C4-2B (cell line): ENCODE data around the gene C14orf93.

Experiments
- H3K27ac ChIP-seq: fragments of 450-650 bp; 2 replicates; pipeline ENCODE4 v1.5.1; 2017
- CTCF ChIP-seq: fragments of 450-650 bp; conservative IDR thresholded peaks from 2 replicates; pipeline ENCODE4 v1.5.1; 2017; ENCODE audit warnings: mild to moderate bottlenecking
- ZFX ChIP-seq: fragments of 450-650 bp; IDR thresholded peaks from 2 replicates; pipeline ENCODE4 v1.6.1; 2017

C14orf93 gene

GRCh38 chr14:23002592-23002991 is 7.4 kb downstream of the C14orf93 start:
- no peak for TF ChIP-seq CTCF
- no peak for TF ChIP-seq ZFX

GRCh38 chr14:23000860-23001259 is 9.1 kb downstream of the C14orf93 start:
- no peak overlapping the region for H3K27ac ChIP-seq
- TF ChIP-seq ZFX (no peak), CTCF (no peak)

More at GRCh38 chr14:23002592-23002991, 7.4 kb downstream of the C14orf93 start:
- no peak overlapping the region for H3K27ac ChIP-seq

GRCh38 chr14:22998329-22999012 is 11.5 kb downstream of the C14orf93 start:
- H3K27ac ChIP-seq = no peak overlapping the region

GRCh38 chr14:22997676-22998323 is 12.1 kb downstream of the C14orf93 start:
- no peak overlapping the region for H3K27ac ChIP-seq
- TF ChIP-seq ZFX (no peak), CTCF (no peak)

More at GRCh38 chr14:22998329-22999012, 11.5 kb downstream of the C14orf93 start:
- TF ChIP-seq CTCF (no peak), ZFX (no peak)

- H3K27ac ChIP-seq = no peak overlapping the region
- TF ChIP-seq CTCF (no peak), ZFX (no peak)
Measured at GRCh38 chr14:22996768-22997654, 12.9 kb downstream of the C14orf93 start.

GRCh38 chr14:22995889-22996625 is 13.9 kb downstream of the C14orf93 start:
- TF ChIP-seq CTCF = no peak
- no peak for TF ChIP-seq ZFX
- H3K27ac ChIP-seq = no peak overlapping the region
